IPS-18c (cell line): ENCODE results near the gene CHPF.

Experiments
- H3K4me3 ChIP-seq: 2 replicates; pipeline ENCODE4 v1.7.0; 2013; ENCODE audit warnings: low read depth, mild to moderate bottlenecking, low read length, moderate library complexity; ENCODE audit not compliant: insufficient read depth
- H3K9me3 ChIP-seq: one replicate; pipeline ENCODE4 v1.6.1; 2013; ENCODE audit warnings: mild to moderate bottlenecking, low read length, moderate library complexity; ENCODE audit not compliant: control insufficient read depth, insufficient read depth

The CHPF gene

DNA sequence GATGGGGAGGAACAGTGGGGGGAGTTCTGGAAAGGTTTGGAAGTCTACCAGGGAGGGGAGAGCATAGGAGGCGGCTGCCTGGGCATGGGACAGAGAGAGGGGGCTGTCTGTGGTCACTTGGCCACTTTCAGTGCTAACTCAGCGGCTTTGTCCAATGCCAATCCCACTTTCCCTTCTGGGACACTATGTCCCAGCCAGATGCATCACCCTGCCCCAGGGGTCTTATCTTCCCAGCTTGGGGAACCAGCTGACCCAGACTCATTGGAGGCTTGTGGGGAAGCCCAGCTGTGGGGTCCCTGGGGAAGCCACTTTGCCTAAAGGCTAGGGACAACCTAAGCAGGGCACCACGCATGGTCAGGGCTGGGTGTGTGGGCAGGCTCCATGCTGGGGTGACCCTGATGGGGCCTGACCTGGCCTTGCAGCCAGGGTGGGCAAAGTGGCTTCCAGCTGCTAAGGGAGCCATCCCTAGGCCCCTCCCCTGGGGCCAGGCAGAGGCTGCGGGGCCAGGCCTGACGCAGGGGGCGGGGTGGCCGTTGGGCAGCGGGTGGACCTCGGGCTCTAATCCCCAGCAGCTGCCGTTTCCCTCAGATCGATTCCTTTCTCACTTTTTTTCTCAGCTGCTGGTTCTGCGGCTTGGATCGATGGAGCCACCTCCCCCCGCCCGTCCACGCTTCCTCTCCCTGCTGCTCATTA is 30.9 kb downstream of the CHPF start:
- Histone ChIP-seq H3K9me3 (no peaks in the 10 kb centered on the region), H3K4me3 (no peak overlapping the region)

GRCh38 chr2:219511547-219512325 is 31.9 kb downstream of the CHPF start:
- H3K9me3 ChIP-seq, result no peaks in the 10 kb centered on the region
- no peak overlapping the region for H3K4me3 ChIP-seq

DNA sequence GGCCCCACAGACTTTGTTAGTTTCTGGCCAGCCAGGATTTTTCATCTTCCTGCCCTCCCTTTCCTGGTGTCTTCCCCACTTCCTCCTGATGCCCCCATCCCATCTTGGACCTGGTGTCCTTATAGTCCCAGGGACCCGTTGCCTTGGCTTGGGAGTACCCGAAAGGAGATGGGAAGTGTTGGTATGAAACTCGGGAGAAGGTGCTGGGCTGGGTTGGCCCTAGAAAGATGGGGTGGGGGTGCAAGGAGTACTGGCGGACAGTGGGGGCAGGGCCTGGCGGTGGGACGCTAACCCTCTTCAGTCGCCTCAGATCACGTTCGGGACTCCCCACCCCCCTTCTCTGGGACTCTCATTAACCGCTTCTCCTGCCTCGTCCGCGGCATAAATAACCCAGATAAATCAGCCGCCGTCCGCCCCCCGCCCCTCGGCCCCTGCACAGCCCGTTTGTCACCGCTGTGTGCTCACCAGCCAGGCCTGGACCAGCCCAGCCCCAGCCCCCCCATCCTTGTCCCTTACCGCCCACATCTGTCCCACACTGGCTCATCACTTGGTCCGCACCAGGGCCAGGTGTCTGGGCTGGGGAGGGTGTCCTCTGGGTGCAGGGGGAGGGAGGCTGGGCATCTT is 33.0 kb downstream of the CHPF start:
- no peaks in the 10 kb centered on the region for H3K9me3 ChIP-seq
- H3K4me3 ChIP-seq, result peak overlapping the region; percentile 51

GRCh38 chr2:219509780-219510511 is 33.7 kb downstream of the CHPF start:
- H3K9me3 ChIP-seq, result no peaks in the 10 kb centered on the region
- H3K4me3 ChIP-seq, result peak overlapping the region; percentile 51

- Histone ChIP-seq H3K4me3 (peak overlapping the region; percentile 51), H3K9me3 (no peaks in the 10 kb centered on the region)
These were observed 34.4 kb downstream of the CHPF start for GRCh38 chr2:219508971-219509779.

- Histone ChIP-seq H3K9me3 (no peaks in the 10 kb centered on the region), H3K4me3 (no peak overlapping the region)
These were observed 35.2 kb downstream of the CHPF start for GRCh38 chr2:219508444-219508734.

- Histone ChIP-seq H3K4me3 (no peak overlapping the region; the same call in 1 of the 2 replicates), H3K9me3 (no peaks in the 10 kb centered on the region)
These were observed 35.8 kb downstream of the CHPF start for GRCh38 chr2:219507581-219508443.

- Histone ChIP-seq H3K9me3 (no peaks in the 10 kb centered on the region), H3K4me3 (peak overlapping the region; percentile 15; the same call in 1 of the 2 replicates)
These were observed 36.6 kb downstream of the CHPF start for GRCh38 chr2:219506802-219507526.

DNA sequence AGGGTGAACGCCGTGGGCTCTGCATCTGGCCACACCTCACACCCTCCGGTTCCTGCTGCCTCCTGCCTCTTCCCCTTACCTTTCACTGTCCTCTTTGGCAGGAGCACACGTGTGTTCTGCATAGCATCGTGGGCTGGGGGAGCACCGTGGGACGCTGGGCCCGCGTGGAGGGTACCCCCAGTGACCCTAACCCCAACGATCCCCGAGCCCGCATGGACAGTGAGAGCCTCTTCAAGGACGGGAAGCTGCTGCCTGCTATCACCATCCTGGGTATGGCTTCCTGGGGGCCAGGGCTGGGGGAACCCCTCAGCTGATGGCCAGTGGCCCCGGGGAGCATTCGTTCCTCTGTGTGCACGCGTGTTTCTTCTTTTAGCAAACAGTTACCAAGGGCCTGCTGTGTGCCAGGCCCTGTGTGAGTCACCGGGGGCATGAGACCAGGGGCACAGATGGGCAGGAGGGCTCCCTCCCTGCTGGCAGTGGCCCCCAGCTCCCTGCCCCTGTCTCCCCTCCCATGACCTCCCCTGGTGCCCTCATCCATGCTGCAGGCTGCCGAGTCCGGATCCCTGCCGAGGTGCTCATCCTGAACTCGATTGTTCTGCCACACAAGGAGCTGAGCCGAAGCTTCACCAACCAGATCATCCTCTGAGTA is 37.3 kb downstream of the CHPF start:
- no peak overlapping the region for H3K4me3 ChIP-seq

GRCh38 chr2:219505585-219505984 is 38.0 kb downstream of the CHPF start:
- Histone ChIP-seq H3K4me3 (no peak overlapping the region), H3K9me3 (no peaks in the 10 kb centered on the region)

More for the DNA sequence above, 37.3 kb downstream of the CHPF start:
- no peaks in the 10 kb centered on the region for H3K9me3 ChIP-seq

GRCh38 chr2:219502618-219503017 is 41.0 kb downstream of the CHPF start:
- H3K9me3 ChIP-seq, result no peaks in the 10 kb centered on the region
- H3K4me3 ChIP-seq, result no peak overlapping the region

DNA sequence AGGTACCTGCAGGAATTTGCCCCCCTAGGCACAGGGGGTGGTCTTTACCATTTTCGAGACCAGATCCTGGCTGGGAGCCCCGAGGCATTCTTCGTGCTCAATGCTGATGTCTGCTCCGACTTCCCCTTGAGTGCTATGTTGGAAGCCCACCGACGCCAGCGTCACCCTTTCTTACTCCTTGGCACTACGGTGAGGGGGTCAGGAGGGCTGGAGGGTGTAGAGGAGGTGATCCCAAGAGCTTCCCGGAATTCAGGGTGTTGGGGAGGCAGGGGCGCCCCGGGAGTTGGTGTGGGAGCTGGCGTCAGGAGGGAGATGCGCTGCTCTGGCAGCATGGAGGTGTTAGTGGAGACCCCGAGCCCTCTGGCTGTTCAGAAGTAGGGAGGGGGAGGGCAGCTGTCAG is 41.8 kb downstream of the CHPF start:
- Histone ChIP-seq H3K4me3 (no peak overlapping the region), H3K9me3 (no peaks in the 10 kb centered on the region)

GRCh38 chr2:219500135-219500534 is 43.5 kb downstream of the CHPF start:
- Histone ChIP-seq H3K9me3 (no peaks in the 10 kb centered on the region), H3K4me3 (no peak overlapping the region)

- Histone ChIP-seq H3K9me3 (no peaks in the 10 kb centered on the region), H3K4me3 (peak overlapping the region; percentile 79; the same call in 1 of the 2 replicates)
These were observed 44.1 kb downstream of the CHPF start for GRCh38 chr2:219499555-219499954.

- Histone ChIP-seq H3K4me3 (peak overlapping the region; percentile 79), H3K9me3 (no peaks in the 10 kb centered on the region)
These were observed 44.6 kb downstream of the CHPF start for GRCh38 chr2:219499058-219499307.
